ENCODE measurements around the gene TBL3. TPM values are rescaled to one million over a fixed set of nuclear protein-coding genes. Genes with fewer than 3 reads are reported as not detected.
A peak's percentile ranks its signal among the peaks of the same experiment; 100 is the strongest.

TBL3 gene
- total and polyA plus RNA-seq, 9 of the 15 experiments (the other 6 are each of a cell fraction or from before 2014, with no cell fraction given): 0.97 to 117 (median 24.5) TPM

- POLR2A ChIA-PET: interaction anchor here (0.6 to 1.3 kb wide), 4 partner anchors 8 to 209 kb away, joined by 3 to 5 read pairs (median 4); partner anchors contain the start of gene TRAF7
Observed at GRCh38 chr16:1968146-1968953, 3.5 kb upstream of the TBL3 start.

More at GRCh38 chr16:1968146-1968953, 3.5 kb upstream of the TBL3 start:
- Histone ChIP-seq H3K9me1 (ENCODE audit: control insufficient read depth, insufficient read depth, low read length) (peaks cover 3% of the 10 kb centered on the region), H2AFZ (ENCODE audit: low read depth, low read length) (no peak overlapping the region), H3K4me1 (replicated peaks in 1 of 2; ENCODE audit: control insufficient read depth in 2 of 2, insufficient read depth in 2 of 2, low read length in 2 of 2) (peaks cover 7 to 52% of the 10 kb centered on the region in 2 experiments; a peak in 4 of 5 replicates), H3K9ac (ENCODE audit: insufficient read depth in 1 of 2, low read depth in 2 of 2, low read length in 2 of 2) (peak overlapping the region in 1 of 2 experiments; percentile 38; a peak in 1 of 4 replicates), H3K4me3 (no peak overlapping the region), H3K36me3 (ENCODE audit: control insufficient read depth, insufficient read depth, low read length) (peaks cover 9% of the 10 kb centered on the region), H3K79me2 (ENCODE audit: control insufficient read depth, insufficient read depth, low read length) (peaks cover 61% of the 10 kb centered on the region), H3K4me2 (ENCODE audit: insufficient read depth, low read length) (no peak overlapping the region), H4K20me1 (replicated peaks; ENCODE audit: control insufficient read depth, insufficient read depth, low read length) (peaks cover 8% of the 10 kb centered on the region), H3K9me3 (replicated peaks; ENCODE audit: control insufficient read depth, insufficient read depth, low read depth, low read length) (no peaks in the 10 kb centered on the region), H3K27ac (ENCODE audit: extremely low read depth, low read depth, low read length) (no peak overlapping the region), H3K27me3 (ENCODE audit: control insufficient read depth in 2 of 2, insufficient read depth in 2 of 2, low read length in 2 of 2) (no peaks in the 10 kb centered on the region)
- intact Hi-C loops (cut with micrococcal nuclease): no loop called here
- peak; percentile 67 for TF ChIP-seq ZBTB33 (CRISPR knock-in tag; IDR thresholded peaks at IDR 0.05)
- no peak for TF ChIP-seq VEZF1 (CRISPR knock-in tag; IDR thresholded peaks at IDR 0.05)
- FAIRE-seq (no peak), DNase-seq (ENCODE audit: extremely low read depth in 1 of 4, low spot score in 3 of 4) (no peak), ATAC-seq (no peak)
- BruUV-seq (replicated peaks): no TSS peak
- 82% methylated on average over 30 of the region's 41 CpGs for WGBS (ENCODE audit: insufficient coverage, low coverage, missing lambda C conversion rate)
- CTCF ChIA-PET (ENCODE audit: low intra/inter-chr PET ratio): no interaction called here
- in situ Hi-C loops (cut with MboI): no loop called here
